Fibroblast of villous mesenchyme (primary cell): ENCODE measurements around the gene UGT1A6. TPM values are rescaled to one million over a fixed set of nuclear protein-coding genes. Genes with fewer than 3 reads are reported as not detected.

Source experiments
- DNase-seq: peaks from one replicate; pipeline ENCODE4 v3.0.0-alpha.2; 2010; ENCODE audit warnings: low read depth
- H3K4me3 ChIP-seq: 2 replicates; pipeline ENCODE4 v1.5.1; 2011; ENCODE audit warnings: low read depth, mild to moderate bottlenecking, low read length
- total RNA-seq: library from RNA; depleted of rRNA; stranded (reverse); fragments of >200 nt; gene quantifications from 2 replicates; pipeline ENCODE4 v1.2.3, GENCODE V29; 2012
- TF ChIP-seq, protein P1 (sequence below): IDR thresholded peaks from 2 replicates; pipeline ENCODE4 v1.5.1; 2012; ENCODE audit warnings: low read depth, mild to moderate bottlenecking, low read length; ENCODE audit not compliant: insufficient read depth

The UGT1A6 gene
- total RNA-seq, 1 donor, result not detected

- no peak within 1 kb of the TSS for H3K4me3 ChIP-seq
- TF ChIP-seq, protein P1, sequence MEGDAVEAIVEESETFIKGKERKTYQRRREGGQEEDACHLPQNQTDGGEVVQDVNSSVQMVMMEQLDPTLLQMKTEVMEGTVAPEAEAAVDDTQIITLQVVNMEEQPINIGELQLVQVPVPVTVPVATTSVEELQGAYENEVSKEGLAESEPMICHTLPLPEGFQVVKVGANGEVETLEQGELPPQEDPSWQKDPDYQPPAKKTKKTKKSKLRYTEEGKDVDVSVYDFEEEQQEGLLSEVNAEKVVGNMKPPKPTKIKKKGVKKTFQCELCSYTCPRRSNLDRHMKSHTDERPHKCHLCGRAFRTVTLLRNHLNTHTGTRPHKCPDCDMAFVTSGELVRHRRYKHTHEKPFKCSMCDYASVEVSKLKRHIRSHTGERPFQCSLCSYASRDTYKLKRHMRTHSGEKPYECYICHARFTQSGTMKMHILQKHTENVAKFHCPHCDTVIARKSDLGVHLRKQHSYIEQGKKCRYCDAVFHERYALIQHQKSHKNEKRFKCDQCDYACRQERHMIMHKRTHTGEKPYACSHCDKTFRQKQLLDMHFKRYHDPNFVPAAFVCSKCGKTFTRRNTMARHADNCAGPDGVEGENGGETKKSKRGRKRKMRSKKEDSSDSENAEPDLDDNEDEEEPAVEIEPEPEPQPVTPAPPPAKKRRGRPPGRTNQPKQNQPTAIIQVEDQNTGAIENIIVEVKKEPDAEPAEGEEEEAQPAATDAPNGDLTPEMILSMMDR, result no peak
- DNase-seq, result no peak
Observed at GRCh38 chr2:233681521-233682099, 11.1 kb upstream of the UGT1A6 start, which contains the start of gene UGT1A7. TSS of gene UGT1A7 (plus strand) at chr2:233681901. CDS start at chr2:233681938, 37 bp downstream.

DNA sequence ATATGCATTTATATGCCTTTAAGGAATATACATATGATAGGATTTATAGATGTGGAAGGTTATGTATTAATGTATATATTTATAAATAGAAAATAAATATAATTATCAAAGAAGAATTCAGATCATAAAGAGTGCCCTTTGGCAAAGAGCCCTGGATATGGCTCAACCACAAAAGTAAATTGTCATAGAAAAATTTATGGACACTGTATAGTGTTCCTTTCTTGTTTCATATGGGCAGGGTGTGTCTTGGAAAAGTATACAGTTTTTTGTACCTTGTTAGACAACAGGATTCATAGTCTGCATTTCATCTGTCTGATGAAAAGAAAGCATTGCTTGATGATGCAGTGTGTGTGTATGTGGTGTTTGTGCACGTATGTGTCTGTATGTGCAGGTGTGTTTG, 8.1 kb upstream of the UGT1A6 start:
- no peak for DNase-seq
- TF ChIP-seq, protein P1, result no peak
- H3K4me3 ChIP-seq, result no peak overlapping the region

DNA sequence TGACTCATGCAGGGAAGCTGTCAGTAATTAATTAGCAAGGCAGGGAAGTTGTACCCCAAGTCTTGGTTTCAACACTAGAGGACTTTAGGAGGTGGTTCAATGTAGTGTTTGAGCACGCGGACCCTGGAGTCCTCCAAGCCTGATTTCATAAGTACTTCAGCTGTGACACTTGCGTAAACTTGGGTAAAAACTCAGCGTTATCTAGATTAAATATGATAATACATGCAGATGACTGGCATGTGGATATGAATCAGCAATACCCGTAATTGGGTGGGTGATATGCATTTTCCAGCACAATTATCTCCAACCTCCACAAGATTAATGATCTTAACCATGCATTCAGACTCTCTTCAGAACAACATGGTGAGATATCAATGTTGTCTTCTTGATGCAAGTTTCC, 5.8 kb upstream of the UGT1A6 start:
- TF ChIP-seq, protein P1, result no peak
- DNase-seq, result no peak
- H3K4me3 ChIP-seq, result no peak overlapping the region

- TF ChIP-seq, protein P1, result no peak
- DNase-seq, result no peak
Observed at GRCh38 chr2:233688341-233688740, 4.3 kb upstream of the UGT1A6 start.

DNA sequence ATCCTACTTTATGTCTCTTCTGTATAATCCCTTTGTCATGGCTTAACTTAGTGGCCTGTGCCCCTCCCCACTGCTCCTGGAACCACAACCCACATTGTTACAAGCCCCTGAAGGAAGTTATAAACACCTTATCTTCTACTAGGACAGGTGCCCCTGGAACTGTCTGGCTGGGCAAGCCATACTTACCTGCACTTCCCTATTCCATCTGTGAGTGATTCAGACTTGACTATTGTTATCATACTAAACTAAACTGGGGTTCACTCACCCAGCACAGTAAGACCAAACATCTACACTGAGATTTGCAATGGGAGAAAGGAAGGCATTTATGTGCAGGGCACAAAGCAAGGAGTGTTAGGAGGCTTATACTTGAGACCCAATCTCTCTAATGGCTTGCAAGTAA, 3.7 kb upstream of the UGT1A6 start:
- DNase-seq, result no peak

More at GRCh38 chr2:233688341-233688740, 4.3 kb upstream of the UGT1A6 start:
- no peak overlapping the region for H3K4me3 ChIP-seq

GRCh38 chr2:233689501-233689900, 3.2 kb upstream of the UGT1A6 start:
- H3K4me3 ChIP-seq, result no peak overlapping the region
- TF ChIP-seq, protein P1, result no peak
- DNase-seq, result no peak

More for the DNA sequence above, 3.7 kb upstream of the UGT1A6 start:
- H3K4me3 ChIP-seq, result no peak overlapping the region
- TF ChIP-seq, protein P1, result no peak

DNA sequence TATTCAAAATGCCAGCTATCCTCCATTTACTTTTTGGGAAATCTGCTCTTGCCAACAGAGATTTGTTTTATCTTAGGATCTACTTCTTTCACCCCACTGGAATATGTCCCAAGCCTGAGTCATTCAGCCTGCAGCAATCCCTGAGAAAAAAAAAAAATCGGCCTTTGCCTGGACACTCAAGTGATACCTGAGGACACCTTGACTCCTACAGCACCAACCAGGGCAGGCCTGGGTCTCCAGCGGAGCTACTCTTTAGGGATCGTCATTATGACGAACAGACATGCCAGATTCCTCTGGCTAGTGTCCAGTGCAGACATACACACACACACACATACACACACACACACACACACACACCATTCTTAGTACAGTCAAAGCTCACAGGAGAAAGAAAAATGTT, 2.2 kb upstream of the UGT1A6 start:
- no peak overlapping the region for H3K4me3 ChIP-seq
- DNase-seq, result no peak

More for the DNA sequence above, 2.2 kb upstream of the UGT1A6 start:
- TF ChIP-seq, protein P1, result no peak
